ENCODE measurements around the gene CYBA.

Gene CYBA

GRCh38 chr16:88650749-88651275, at the start of gene CYBA:
Gene CYBA (minus strand): TSS chr16:88651053. CDS start chr16:88651013, 40 bp downstream.
- DNase-seq (ENCODE audit: low spot score): peak; percentile 27

GRCh38 chr16:88700322-88700635, 49.4 kb upstream of the CYBA start:
- no peak for DNase-seq (ENCODE audit: low spot score)

- DNase-seq (ENCODE audit: low spot score): no peak
These were observed 48.3 kb upstream of the CYBA start for GRCh38 chr16:88699180-88699579.

GRCh38 chr16:88698646-88699045, 47.8 kb upstream of the CYBA start:
- no peak for DNase-seq (ENCODE audit: low spot score)

GRCh38 chr16:88697831-88698615, 47.2 kb upstream of the CYBA start:
- no peak for DNase-seq (ENCODE audit: low spot score)

GRCh38 chr16:88697116-88697830, 46.4 kb upstream of the CYBA start:
- no peak for DNase-seq (ENCODE audit: low spot score)

GRCh38 chr16:88696441-88696840, 45.6 kb upstream of the CYBA start:
- DNase-seq (ENCODE audit: low spot score): no peak

- DNase-seq (ENCODE audit: low spot score): no peak
These were observed 44.9 kb upstream of the CYBA start for GRCh38 chr16:88695753-88696152.

GRCh38 chr16:88695218-88695617, 44.4 kb upstream of the CYBA start:
- no peak for DNase-seq (ENCODE audit: low spot score)

- no peak for DNase-seq (ENCODE audit: low spot score)
These were observed 43.6 kb upstream of the CYBA start for GRCh38 chr16:88694221-88695087.

GRCh38 chr16:88693420-88694177, 42.7 kb upstream of the CYBA start:
- no peak for DNase-seq (ENCODE audit: low spot score)

GRCh38 chr16:88692861-88693260, 42.0 kb upstream of the CYBA start:
- DNase-seq (ENCODE audit: low spot score): no peak

- no peak for DNase-seq (ENCODE audit: low spot score)
These were observed 41.2 kb upstream of the CYBA start for GRCh38 chr16:88691924-88692560.

- no peak for DNase-seq (ENCODE audit: low spot score)
These were observed 40.4 kb upstream of the CYBA start for GRCh38 chr16:88691129-88691813.

- no peak for DNase-seq (ENCODE audit: low spot score)
These were observed 39.7 kb upstream of the CYBA start for GRCh38 chr16:88690341-88691128.

- no peak for DNase-seq (ENCODE audit: low spot score)
These were observed 37.3 kb upstream of the CYBA start for GRCh38 chr16:88688013-88688778.

- no peak for DNase-seq (ENCODE audit: low spot score)
These were observed 36.8 kb upstream of the CYBA start for GRCh38 chr16:88687676-88688012.

- DNase-seq (ENCODE audit: low spot score): no peak
These were observed 36.4 kb upstream of the CYBA start for GRCh38 chr16:88687254-88687576.

Measured in putamen (tissue), 1 donor.